ENCODE results near the gene CASP2. TPM values are rescaled to one million over a fixed set of nuclear protein-coding genes. Genes with fewer than 3 reads are reported as not detected.

CASP2 gene
- polyA plus RNA-seq (2011; rRNA removed), result 24.6 and 26.0 TPM in 2 replicates
- polyA plus RNA-seq (2012; cell fraction: cytosol; rRNA removed), result 12.4 and 14.5 TPM in 2 replicates
- polyA plus RNA-seq (2012; cell fraction: nucleus; rRNA removed), result 30.5 and 39.3 TPM in 2 replicates
- 17.7 to 19.9 TPM (median 18.7 TPM) in 3 replicates for polyA plus RNA-seq (2017; fragmentation: RNase III; extraction: RNeasy Plus Mini Kit Qiagen cat#74134 plus additional on column Dnase treatment)
- 53.6 and 55.0 TPM in 2 replicates for polyA minus RNA-seq (2011; rRNA and poly(A)+ RNA removed)

- ChIA-PET POLR2A (interaction anchor here (0.6 to 1.4 kb wide), 11 partner anchors 8 to 289 kb away, joined by 3 to 19 read pairs (median 5); partner anchors contain the start of gene GSTK1), CTCF (interaction anchor here (0.6 to 2.3 kb wide), 6 partner anchors 11 to 61 kb away, joined by 3 to 7 read pairs (median 4); no protein-coding TSS in a partner anchor)
- WGBS (ENCODE audit: missing lambda C conversion rate), result 16% methylated on average over 37 of the region's 84 CpGs
- peak; percentile 98 for DNase-seq (ENCODE audit: low read depth in 1 of 2, low spot score in 1 of 2)
- Histone ChIP-seq H3K4me2 (peak within 1 kb of the TSS; percentile 88), H3K4me1 (peaks cover 34% of the 10 kb centered on the region), H3K27ac (peak within 1 kb of the TSS; percentile 96 to 99), H3K9me3 (no peaks in the 10 kb centered on the region), H3K4me3 (peak within 1 kb of the TSS; percentile 91)
- FAIRE-seq, result no peak
- peak; percentile 91 to 94 for ATAC-seq
- TF ChIP-seq PHF8 (IDR thresholded peaks at IDR 0.05; ENCODE audit: borderline replicate concordance, low read depth), result peak; percentile 87
- TF ChIP-seq EHF (CRISPR knock-in tag; IDR thresholded peaks at IDR 0.05), result peak; percentile 48; the same call in 1 of the 2 replicates
- no peak; the same call in 1 of the 2 replicates for TF ChIP-seq RNF2 (IDR thresholded peaks at IDR 0.05; ENCODE audit: borderline replicate concordance, low read depth)
- no peak for TF ChIP-seq NPAS2 (CRISPR knock-in tag; IDR thresholded peaks at IDR 0.05; ENCODE audit: borderline replicate concordance)
- TF ChIP-seq USF2 (IDR thresholded peaks at IDR 0.05), result 0 out of 2 replicates have a peak, but pooled peaks have one; percentile 16
- TF ChIP-seq FOXS1 (CRISPR knock-in tag; IDR thresholded peaks at IDR 0.05), result no peak
- TF ChIP-seq PBX3 (IDR thresholded peaks at IDR 0.05), result no peak
- no peak; the same call in 1 of the 2 replicates for TF ChIP-seq MYC (IDR thresholded peaks at IDR 0.05; ENCODE audit: borderline replicate concordance, low read length)
- TF ChIP-seq RFX5 (IDR thresholded peaks at IDR 0.05), result no peak
- TF ChIP-seq, protein P1, sequence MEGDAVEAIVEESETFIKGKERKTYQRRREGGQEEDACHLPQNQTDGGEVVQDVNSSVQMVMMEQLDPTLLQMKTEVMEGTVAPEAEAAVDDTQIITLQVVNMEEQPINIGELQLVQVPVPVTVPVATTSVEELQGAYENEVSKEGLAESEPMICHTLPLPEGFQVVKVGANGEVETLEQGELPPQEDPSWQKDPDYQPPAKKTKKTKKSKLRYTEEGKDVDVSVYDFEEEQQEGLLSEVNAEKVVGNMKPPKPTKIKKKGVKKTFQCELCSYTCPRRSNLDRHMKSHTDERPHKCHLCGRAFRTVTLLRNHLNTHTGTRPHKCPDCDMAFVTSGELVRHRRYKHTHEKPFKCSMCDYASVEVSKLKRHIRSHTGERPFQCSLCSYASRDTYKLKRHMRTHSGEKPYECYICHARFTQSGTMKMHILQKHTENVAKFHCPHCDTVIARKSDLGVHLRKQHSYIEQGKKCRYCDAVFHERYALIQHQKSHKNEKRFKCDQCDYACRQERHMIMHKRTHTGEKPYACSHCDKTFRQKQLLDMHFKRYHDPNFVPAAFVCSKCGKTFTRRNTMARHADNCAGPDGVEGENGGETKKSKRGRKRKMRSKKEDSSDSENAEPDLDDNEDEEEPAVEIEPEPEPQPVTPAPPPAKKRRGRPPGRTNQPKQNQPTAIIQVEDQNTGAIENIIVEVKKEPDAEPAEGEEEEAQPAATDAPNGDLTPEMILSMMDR (IDR thresholded peaks at IDR 0.05), result 0 out of 3 replicates have a peak, but pooled peaks have one; percentile 8
- TF ChIP-seq HOXB5 (CRISPR knock-in tag; IDR thresholded peaks at IDR 0.05), result peak; percentile 85; the same call in 1 of the 2 replicates
- TF ChIP-seq MAX (IDR thresholded peaks at IDR 0.05), result peak; percentile 98
- TF ChIP-seq CHD2 (IDR thresholded peaks at IDR 0.05; ENCODE audit: low read length, partially characterized antibody), result peak; percentile 41
- TF ChIP-seq ZNF302 (CRISPR knock-in tag; IDR thresholded peaks at IDR 0.05), result no peak
- peak; percentile 100 for TF ChIP-seq E2F6 (IDR thresholded peaks at IDR 0.05; ENCODE audit: borderline replicate concordance, low read depth)
- no peak for TF ChIP-seq ZC3H11A (IDR thresholded peaks at IDR 0.05)
- TF ChIP-seq KDM5A (IDR thresholded peaks at IDR 0.05), result 0 out of 2 replicates have a peak, but pooled peaks have one; percentile 44
- peak in 1 of 2 experiments; percentile 73; a peak in 2 of 5 replicates for TF ChIP-seq JUN (IDR thresholded peaks at IDR 0.05)
- TF ChIP-seq HDAC2 (IDR thresholded peaks at IDR 0.05), result no peak
- TF ChIP-seq HOXB13 (CRISPR knock-in tag; IDR thresholded peaks at IDR 0.05; ENCODE audit: low read depth), result peak; percentile 82
- TF ChIP-seq FOSB (CRISPR knock-in tag; IDR thresholded peaks at IDR 0.05), result 0 out of 2 replicates have a peak, but pooled peaks have one; percentile 41
- TF ChIP-seq POLR2A (IDR thresholded peaks at IDR 0.05; ENCODE audit: low read length), result peak; percentile 75
- 0 out of 3 replicates have a peak, but pooled peaks have one; percentile 48 for TF ChIP-seq BCL3 (IDR thresholded peaks at IDR 0.05)
Observed at GRCh38 chr7:143287935-143288826, at the start of gene CASP2. Gene CASP2, plus strand, starts transcription at chr7:143288351. Its CDS starts 105 bp downstream, at chr7:143288456.

Measured in A549 (cell line).